ENCODE results near the gene VMO1. TPM values are rescaled to one million over a fixed set of nuclear protein-coding genes. Genes with fewer than 3 reads are reported as not detected.
A peak's percentile ranks its signal among the peaks of the same experiment; 100 is the strongest.

VMO1 gene
- total RNA-seq, 3 donors from 2014 or later = 0.67 to 2.3 (median 2.1) TPM

DNA sequence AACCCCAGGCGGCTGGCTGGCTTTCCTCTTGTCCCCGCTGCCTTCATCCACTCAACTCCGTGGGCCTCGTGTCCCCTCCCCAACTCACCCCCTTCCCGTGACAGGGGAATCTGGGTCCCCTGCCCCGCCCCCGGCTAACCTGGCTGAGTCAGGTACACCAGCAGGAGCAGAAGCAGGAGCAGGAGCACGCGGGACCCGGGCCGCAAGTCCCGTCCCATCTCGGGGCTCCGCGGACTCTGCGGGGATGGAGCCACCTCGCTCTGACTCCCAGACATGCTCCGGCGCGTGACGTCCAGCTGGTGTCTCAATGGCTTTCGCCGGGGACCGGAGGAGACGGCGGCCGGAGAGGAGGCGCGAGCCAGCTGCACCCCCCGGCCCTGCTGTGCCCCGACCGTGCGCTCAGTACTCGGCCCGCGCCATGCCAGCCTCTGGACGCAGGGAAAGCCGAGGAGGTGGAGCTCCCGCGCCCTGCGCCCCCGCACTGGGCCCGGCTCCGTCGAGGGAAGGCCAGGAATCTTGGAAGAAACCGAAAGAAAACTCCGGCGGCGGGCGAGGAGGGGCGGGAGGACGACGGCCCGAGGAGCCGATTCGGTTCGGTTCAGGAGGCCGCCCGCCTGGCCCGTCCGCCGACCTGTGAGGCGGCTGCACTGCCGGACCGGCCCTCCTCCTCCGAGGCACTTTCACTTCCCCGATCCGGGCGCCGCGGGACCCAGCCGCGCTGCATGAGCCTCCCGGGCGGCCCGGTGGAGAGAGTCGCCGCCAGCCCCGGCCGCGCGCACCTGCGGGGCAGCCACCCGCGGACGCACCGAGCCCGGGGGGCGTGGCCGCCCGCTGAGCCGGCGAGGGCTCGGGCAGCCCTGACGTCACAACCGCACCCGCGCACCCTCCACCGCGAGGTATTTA lies 46.8 kb downstream of the VMO1 start, which contains the start of the genes CXCL16 and ZMYND15:
Gene CXCL16 (minus strand): TSS at position 807 of the 903 bp plus-strand sequence. CDS start 589 bp downstream, at position 218.
Gene ZMYND15 (plus strand): TSS at position 712 of the 903 bp plus-strand sequence. CDS start 716 bp downstream, outside the sequence.
- Histone ChIP-seq H3K4me3 (peak within 1 kb of the TSS; percentile 25), H3K4me1 (ENCODE audit: low read depth) (peaks cover 8% of the 10 kb centered on the region), H3K9me3 (no peaks in the 10 kb centered on the region), H3K36me3 (ENCODE audit: low read depth) (no peaks in the 10 kb centered on the region)
- intact Hi-C loops (cut with DNase I, micrococcal nuclease) = no loop called here
- TF ChIP-seq, protein P1, sequence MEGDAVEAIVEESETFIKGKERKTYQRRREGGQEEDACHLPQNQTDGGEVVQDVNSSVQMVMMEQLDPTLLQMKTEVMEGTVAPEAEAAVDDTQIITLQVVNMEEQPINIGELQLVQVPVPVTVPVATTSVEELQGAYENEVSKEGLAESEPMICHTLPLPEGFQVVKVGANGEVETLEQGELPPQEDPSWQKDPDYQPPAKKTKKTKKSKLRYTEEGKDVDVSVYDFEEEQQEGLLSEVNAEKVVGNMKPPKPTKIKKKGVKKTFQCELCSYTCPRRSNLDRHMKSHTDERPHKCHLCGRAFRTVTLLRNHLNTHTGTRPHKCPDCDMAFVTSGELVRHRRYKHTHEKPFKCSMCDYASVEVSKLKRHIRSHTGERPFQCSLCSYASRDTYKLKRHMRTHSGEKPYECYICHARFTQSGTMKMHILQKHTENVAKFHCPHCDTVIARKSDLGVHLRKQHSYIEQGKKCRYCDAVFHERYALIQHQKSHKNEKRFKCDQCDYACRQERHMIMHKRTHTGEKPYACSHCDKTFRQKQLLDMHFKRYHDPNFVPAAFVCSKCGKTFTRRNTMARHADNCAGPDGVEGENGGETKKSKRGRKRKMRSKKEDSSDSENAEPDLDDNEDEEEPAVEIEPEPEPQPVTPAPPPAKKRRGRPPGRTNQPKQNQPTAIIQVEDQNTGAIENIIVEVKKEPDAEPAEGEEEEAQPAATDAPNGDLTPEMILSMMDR (IDR thresholded peaks at IDR 0.05) = no peak
- ATAC-seq = peak; percentile 82
- peak; percentile 77 to 84 (median 81) for DNase-seq

DNA sequence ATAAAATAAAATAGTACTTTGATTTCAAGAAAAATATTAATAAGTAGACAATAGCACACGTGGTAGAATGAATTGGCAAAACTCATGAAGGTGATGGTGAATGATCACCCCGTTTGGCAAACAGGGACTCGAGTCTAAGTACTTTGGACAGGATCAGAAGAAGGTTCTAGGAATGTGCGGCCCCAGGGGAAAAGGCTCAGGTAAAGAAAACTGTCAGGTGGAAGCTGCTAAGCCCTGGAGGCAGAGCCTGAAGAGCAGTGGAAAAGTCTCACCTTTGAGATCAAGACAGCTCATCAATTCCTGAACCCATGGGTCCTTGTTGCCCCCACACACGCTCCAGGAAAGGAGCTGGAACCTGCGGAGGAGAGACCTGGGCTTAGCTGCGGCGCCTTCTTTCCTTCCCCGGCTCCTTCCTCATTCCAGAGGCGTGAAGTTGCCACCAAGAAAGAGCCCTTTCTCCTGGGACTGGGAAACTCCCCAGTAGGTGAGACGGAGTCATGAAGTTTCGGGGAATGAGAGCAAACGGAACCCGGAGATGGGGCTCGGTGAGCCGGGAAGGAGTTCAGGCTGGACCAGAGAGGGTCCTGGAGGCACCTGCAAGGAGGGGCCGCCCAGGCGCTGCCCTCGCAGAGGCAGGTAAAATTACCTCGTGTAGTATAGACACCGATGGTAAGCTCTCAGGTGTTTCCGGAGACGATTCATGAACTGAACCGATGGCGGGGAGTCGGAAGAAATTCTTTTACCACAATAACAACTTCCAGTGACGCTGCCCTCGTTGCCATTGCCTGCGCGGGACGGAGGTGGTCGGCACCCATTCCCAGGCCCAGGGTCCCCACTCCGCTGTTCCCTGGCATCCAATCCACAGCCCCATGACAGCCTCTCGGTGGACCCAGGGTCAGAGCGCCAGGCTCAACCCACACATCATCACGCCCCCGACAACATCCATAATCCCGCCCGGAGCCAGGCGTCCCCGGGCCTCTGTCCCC lies 47.7 kb downstream of the VMO1 start:
- H3K9me3 ChIP-seq = no peaks in the 10 kb centered on the region
- ATAC-seq (peak; percentile 69), DNase-seq (peak in 2 of 3 donors; percentile 59 to 66)
- peaks cover 8% of the 10 kb centered on the region for H3K4me1 ChIP-seq (ENCODE audit: low read depth)
- H3K36me3 ChIP-seq (ENCODE audit: low read depth) = no peaks in the 10 kb centered on the region
- H3K4me3 ChIP-seq = peak overlapping the region; percentile 25
- intact Hi-C loops (cut with DNase I, micrococcal nuclease) = no loop called here
- TF ChIP-seq, protein P1 (IDR thresholded peaks at IDR 0.05) = no peak

DNA sequence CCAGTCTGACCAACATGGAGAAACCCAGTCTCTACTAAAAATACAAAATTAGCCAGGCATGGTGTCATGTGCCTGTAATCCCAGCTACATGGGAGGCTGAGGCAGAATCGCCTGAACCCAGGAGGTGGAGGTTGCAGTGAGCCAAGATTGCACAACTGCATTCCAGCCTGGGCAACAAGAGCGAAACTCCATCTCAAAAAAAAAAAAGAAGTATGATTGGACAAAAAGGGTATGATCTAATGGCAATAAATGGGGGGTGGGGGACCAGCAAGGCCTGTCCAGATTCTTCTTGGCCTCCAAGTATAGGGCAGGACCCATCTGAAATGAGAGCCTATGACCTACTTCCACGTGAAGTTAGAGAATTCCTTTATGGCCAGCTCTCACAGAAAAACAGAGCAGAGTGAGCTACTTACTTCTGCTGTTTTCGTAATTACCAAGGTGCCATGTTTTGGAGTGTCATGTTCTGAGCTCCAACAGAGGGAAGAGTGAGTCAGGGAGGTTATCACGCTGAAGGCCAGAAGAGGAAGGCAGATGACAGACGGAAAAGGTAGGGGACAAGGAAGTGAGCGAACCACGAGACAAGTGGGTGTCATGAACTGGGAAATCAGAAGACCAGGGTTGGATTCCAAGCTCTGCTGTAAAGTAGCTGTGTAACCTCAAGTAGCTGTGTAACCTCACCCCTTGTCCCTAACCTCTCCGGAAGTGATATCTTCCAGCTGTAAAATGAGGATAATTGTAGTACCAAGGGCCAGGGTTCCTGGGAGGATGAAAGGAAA lies 50.1 kb downstream of the VMO1 start:
- peaks cover 13% of the 10 kb centered on the region for H3K4me1 ChIP-seq (ENCODE audit: low read depth)
- no peaks in the 10 kb centered on the region for H3K9me3 ChIP-seq
- H3K36me3 ChIP-seq (ENCODE audit: low read depth) = no peaks in the 10 kb centered on the region
- DNase-seq (no peak), ATAC-seq (no peak)
- H3K4me3 ChIP-seq = no peak overlapping the region
- TF ChIP-seq, protein P1 (IDR thresholded peaks at IDR 0.05) = no peak
- intact Hi-C loops (cut with DNase I, micrococcal nuclease) = no loop called here

Other genes with a start within 250 kb of the VMO1 start
- 10 to 100 TPM; 32.7 to 41.4 (median 36.7) TPM for gene MYBBP1A, start 231.0 kb downstream of the VMO1 start, total RNA-seq
- 100 to 1,000 TPM in 2 of 3 donors, 10 to 100 TPM in 1; 98.0 to 219 (median 189) TPM for gene GGT6, start 225.8 kb downstream of the VMO1 start, total RNA-seq
- 1 to 10 TPM in 2 of 3 donors, under 1 TPM in 1; 0.12 to 1.5 (median 1.1) TPM for gene SMTNL2, start 201.8 kb downstream of the VMO1 start, total RNA-seq
- 1 to 10 TPM in 1 of 3 donors, under 1 TPM in 2; 0.10 to 1.7 (median 0.23) TPM for gene ALOX15, start 144.7 kb downstream of the VMO1 start, total RNA-seq
- gene PELP1, start 82.2 kb downstream of the VMO1 start, total RNA-seq = 10 to 100 TPM; 30.1 to 51.2 (median 35.6) TPM
- gene ARRB2, start 75.7 kb downstream of the VMO1 start, total RNA-seq = 10 to 100 TPM; 29.7 to 56.5 (median 49.9) TPM
- 10 to 100 TPM; 21.4 to 28.3 (median 22.2) TPM for gene MED11, start 54.9 kb downstream of the VMO1 start, total RNA-seq
- 1 to 10 TPM; 1.2 to 1.4 (median 1.3) TPM for gene ZMYND15, start 46.5 kb downstream of the VMO1 start, total RNA-seq
- 10 to 100 TPM; 20.3 to 41.9 (median 30.2) TPM for gene CXCL16, start 46.4 kb downstream of the VMO1 start, total RNA-seq
- gene TM4SF5, start 14.5 kb downstream of the VMO1 start, total RNA-seq = 10 to 100 TPM in 2 of 3 donors, 1 to 10 TPM in 1; 5.0 to 20.7 (median 12.5) TPM
- gene GLTPD2, start 2.6 kb upstream of the VMO1 start, total RNA-seq = not detected
- 100 to 1,000 TPM in 2 of 3 donors, 10 to 100 TPM in 1; 71.5 to 122 (median 109) TPM for gene PSMB6, start 9.8 kb upstream of the VMO1 start, total RNA-seq
- 10 to 100 TPM; 24.4 to 29.8 (median 29.2) TPM for gene PLD2, start 20.8 kb upstream of the VMO1 start, total RNA-seq
- 100 to 1,000 TPM; 140 to 227 (median 170) TPM for gene MINK1, start 47.0 kb upstream of the VMO1 start, total RNA-seq
- gene C17orf107, start 113.2 kb upstream of the VMO1 start, total RNA-seq = 1 to 10 TPM in 1 of 3 donors, under 1 TPM in 2; 0.52 to 2.6 (median 0.80) TPM
- gene CHRNE, start 116.7 kb upstream of the VMO1 start, total RNA-seq = 1 to 10 TPM in 1 of 3 donors, under 1 TPM in 1, not detected in 1; 0.24 to 1.3 TPM
- gene GP1BA, start 145.9 kb upstream of the VMO1 start, total RNA-seq = not detected
- gene SLC25A11, start 153.7 kb upstream of the VMO1 start, total RNA-seq = 10 to 100 TPM; 68.4 to 87.2 (median 72.8) TPM
- 100 to 1,000 TPM in 2 of 3 donors, 10 to 100 TPM in 1; 90.8 to 118 (median 114) TPM for gene RNF167, start 153.9 kb upstream of the VMO1 start, total RNA-seq
- 100 to 1,000 TPM; 605 to 825 (median 723) TPM for gene PFN1, start 162.2 kb upstream of the VMO1 start, total RNA-seq
- 10 to 100 TPM in 2 of 3 donors, 1 to 10 TPM in 1; 8.6 to 12.4 (median 10.1) TPM for gene ENO3, start 164.8 kb upstream of the VMO1 start, total RNA-seq
- 10 to 100 TPM; 41.3 to 54.0 (median 51.7) TPM for gene SPAG7, start 181.5 kb upstream of the VMO1 start, total RNA-seq
- 10 to 100 TPM; 56.6 to 71.7 (median 57.1) TPM for gene CAMTA2, start 201.3 kb upstream of the VMO1 start, total RNA-seq
- 1 to 10 TPM; 1.8 to 4.5 (median 3.5) TPM for gene INCA1, start 211.2 kb upstream of the VMO1 start, total RNA-seq
- gene KIF1C, start 211.6 kb upstream of the VMO1 start, total RNA-seq = 100 to 1,000 TPM; 219 to 286 (median 273) TPM
- 1 to 10 TPM; 3.0 to 5.3 (median 3.6) TPM for gene SLC52A1, start 249.1 kb upstream of the VMO1 start, total RNA-seq